HG03095 (cell line): Measurements from ENCODE around the gene ABLIM2.

ENCODE experiments used
- ATAC-seq: cut with Tn5 transposase; IDR thresholded peaks from one replicate; pipeline ENCODE4 v1.9.1; 2021; ENCODE audit warnings: moderate library complexity; ENCODE audit not compliant: unreplicated experiment

ABLIM2 gene

DNA sequence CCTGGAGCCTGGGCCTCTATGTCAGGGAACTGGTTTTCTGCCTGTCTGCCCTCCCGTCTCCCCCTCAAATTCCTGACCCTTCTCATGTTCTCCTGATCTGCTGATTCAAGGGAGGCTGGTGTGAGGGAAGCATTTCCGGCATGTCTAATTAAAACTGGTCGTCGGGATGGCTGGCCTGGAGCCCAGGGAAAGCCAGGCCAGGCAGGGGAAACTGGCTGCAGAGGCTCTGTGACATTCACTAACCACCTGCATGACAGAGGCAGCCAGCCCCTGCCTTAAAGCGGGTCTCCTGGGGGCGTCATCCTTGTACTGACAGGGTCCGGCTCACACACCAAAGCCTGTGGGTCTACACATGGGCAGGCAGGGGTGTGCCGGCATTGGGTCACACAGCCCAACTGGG is 35.2 kb downstream of the ABLIM2 start:
- ATAC-seq, result no peak

DNA sequence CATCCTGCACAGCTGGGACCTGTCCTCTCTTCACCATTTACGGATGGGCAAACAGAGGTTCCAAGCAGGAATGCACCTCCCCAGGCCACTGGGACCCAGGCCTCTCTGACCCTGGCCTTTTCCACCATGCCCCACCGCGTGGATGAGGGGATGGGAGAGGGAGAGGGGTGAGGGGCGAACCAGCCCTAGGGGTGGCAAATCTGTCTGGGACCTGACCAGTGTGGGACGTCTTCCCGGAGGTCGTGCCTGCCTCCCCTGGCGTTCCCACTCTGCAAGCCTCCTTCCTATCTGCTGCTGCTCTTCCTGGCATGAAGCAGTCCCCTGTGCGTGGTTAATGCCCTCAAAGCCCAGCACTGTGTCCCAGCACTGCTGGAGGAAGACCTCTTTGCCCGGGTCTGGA is 35.9 kb downstream of the ABLIM2 start:
- no peak for ATAC-seq

DNA sequence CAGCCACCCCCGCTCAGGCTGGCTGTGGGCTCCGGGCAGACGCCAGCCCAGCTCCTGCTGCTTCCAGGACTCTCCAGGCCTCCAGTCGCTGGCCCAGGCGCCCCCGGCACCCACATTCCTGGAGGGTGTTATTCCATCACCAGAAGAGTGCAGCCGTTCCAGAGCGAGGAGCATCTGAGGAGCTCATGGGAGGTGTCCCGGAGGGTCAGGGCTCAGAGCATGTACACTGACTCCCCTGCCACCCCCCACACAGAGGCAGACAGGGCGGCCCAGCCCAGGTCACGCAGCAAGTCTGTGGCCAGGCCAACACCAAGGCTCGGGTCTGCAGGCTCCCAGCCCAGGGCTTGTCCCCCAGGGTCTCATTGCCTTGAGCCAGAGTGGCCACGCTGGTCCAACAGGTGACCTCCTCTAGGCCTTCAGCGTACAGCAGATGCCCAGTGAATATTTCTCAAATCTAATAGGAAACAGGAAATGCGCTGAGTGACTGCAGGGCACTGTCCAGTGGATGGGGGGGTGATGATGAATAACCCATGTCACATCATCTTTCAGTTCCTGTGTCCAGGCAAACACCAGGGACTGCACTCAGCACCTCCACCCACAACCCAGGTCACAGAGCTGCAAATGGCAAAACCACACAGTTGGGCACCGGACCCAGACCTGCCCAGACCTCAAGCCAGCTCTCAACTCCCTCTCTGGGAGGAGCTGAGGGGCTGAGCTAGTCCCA is 37.2 kb downstream of the ABLIM2 start:
- no peak for ATAC-seq

DNA sequence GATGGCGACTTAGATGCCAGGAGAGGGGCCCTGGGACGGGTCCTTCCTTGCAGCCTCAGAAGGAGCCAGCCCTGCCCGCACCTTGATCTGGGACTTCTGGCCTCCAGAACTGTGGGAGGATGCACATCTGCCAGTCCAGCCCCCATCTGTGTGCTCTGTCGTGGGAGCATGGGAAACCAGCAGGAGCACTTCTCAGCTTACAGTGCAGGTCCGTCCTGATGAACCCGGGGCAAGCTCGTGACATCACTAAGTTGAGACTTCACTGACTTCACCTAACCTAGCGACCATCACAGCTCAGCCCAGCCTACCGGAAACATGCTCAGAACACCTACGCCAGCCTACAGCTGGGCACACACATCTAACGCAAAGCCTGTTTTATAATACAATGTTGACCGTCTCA is 38.1 kb downstream of the ABLIM2 start:
- no peak for ATAC-seq

DNA sequence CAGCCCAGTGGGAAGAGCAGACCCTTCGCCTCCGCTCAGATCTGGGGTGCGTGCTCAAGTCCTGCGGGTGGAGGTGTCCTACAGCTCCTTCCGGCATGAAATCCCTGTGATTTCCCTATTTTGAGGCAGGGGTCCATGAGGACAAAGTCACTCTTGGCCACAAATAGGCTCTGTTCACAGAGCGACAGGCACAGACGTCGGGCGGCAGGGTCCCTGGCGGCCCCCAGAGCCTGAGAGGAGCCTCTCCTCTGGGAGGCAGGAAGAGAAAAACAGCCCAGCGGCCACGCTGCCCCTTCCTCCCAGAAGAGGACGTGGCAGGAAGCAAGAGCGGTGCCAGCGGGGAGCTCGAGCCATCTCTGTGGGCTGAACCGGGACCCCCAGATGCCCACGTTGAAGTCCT is 38.7 kb downstream of the ABLIM2 start:
- no peak for ATAC-seq

DNA sequence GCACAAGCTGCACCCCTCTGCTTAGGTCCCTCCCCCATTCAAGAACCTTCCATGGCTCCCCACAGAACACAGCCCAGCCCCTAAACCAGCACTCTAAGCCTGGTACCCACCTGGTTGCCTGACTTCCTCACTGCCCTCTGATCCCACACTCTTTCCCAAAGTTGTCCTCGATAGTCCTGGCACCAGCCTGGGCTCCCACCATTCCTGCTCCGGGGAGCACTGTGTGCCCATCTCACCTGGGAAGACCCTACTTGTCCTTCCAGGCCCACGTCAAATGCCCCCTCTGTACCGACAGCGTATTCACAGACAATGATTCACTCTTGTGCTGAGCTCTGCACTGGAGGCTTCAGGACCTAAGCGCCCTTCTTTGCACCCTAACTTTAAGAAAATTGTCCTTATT is 40.1 kb downstream of the ABLIM2 start:
- ATAC-seq, result no peak

DNA sequence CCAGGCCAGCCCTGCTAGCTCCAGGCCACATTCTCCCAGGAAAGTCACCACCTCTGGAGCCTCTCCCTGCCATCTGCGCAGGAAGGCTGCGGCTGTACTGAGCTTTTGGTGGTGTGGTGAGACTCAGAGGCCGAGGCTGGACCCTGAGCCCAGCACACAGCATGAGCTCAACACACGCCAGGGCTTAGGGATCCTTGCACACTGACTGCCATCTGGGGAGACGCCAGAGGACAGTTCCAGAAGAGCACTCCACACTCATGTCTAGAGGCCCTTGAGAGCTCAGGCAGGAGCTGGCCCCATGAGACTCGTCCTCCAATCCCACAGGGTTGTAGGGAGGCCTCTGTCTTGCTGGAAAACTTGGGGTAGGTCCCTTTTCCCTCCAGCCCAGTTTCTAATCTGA is 40.6 kb downstream of the ABLIM2 start:
- no peak for ATAC-seq

DNA sequence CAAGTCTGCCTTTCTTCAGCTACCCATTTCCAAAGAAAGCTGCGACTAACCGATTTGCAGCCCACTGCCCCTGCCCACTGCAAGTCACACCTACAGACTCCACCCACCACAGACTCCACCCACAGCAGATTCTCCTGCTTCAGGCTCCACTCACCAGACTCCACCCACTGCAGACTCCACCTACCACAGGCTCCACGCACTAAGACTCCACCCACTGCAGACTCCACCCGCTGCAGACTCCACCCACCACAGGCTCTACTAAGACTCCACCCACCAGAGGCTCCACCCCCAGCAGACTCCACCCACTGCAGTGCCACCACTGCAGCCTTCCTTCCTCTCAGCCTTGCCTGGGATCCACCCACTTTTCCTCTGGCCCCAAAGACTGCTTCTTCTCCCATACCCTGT is 41.3 kb downstream of the ABLIM2 start:
- peak; percentile 63 for ATAC-seq

DNA sequence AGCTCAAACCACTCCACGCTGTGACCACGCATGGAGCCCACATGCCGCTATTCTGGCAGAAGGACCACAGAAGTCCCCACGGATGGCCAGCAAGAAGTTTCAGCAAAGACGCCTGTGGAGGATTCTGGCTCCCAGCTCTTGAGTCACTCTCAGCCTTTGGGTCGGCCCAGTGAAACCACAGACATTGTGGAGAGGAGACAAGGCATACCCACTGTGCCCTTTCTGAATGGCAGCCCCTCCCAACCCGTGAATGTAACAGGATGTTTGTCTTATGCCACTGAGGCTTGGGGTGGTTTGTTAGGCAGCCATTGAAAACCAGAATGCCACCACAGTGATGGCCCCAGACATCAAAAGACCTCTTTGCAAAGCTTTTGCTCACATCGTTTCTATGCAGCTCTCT is 42.7 kb downstream of the ABLIM2 start:
- no peak for ATAC-seq

DNA sequence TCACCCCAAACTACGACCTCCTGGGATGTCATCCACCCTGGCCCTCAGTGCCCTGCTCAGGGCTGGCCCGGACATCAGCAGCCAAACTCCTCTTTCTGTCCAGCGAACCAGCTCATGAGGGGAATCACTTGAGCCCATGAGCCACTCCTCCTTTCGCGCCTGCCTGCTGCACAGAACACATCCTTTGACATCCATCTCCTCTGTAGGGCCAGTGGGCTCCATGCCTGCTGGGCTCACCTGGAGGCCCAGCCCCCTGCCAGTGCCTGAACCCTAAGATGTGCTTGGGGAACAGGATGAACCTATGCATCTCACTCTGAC is 43.5 kb downstream of the ABLIM2 start:
- no peak for ATAC-seq

DNA sequence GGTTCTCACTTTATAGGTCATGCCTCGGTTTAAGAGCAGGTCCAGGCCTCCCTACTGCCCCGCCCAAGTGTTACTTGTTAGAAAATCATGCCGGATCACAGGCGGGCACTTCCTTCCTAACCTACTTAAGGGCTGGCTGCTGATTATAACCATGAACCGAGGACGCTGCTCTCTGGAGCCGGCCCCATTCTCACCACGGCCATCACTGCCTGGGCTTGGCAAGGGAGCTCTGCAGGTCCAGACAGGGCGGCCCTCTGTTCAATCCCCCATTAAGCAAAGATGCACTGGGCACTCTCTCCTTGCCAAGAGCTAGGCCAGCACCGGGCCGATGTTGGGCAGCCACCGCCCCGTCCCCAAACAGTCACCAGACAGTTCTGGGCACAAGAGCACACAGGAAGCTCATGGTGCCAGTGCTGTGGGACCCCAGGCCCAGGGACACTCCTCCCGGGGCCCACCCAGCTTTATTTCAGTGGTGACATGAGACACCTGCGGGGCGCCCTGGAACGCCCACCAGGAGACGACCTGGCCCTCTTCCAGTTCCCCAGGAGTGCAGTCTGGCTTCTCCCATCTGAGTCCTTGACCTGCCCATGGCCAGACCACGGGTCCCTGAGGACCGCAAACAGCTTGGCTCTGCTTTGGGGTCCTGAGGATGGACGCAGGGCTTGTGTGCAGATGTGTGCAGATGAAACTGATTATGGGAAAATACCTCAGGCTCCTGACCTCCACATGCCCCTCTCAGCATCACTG is 44.0 kb downstream of the ABLIM2 start:
- ATAC-seq, result no peak

DNA sequence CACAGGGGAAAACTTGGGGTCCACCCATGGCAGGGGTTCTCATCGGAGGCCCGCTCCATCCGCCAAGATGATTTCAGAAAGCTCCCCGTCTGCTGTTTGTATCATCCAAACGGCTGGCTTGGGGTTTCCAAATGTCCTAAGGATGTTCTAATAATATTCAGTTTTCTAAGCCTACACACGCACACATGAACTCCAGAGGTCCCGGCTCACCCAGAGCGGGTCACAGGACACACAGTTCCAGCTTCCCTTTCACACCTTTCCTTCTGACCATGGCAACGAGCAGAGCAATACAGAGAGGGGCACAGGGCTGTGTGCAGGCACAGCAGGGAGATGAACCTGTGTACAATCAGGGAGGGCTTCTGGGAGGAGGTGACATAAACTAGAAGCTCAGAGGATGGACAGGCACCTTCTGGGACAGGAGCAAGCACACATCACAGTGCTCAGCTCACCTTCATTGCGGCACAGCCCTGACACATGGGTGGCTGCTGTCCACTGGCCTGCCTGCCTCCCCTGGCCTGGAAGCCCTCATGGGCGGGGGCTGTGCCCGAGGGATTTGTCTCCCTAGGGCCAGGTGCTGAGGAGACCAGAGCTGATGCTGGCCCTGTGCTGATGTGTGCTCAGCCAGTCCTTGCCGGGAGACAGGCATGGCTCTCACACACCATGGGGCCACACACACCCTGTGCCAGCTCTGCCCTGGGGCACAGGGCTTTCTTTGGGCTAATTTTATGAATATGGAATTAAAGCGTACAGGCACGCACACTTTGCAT is 44.8 kb downstream of the ABLIM2 start:
- no peak for ATAC-seq

DNA sequence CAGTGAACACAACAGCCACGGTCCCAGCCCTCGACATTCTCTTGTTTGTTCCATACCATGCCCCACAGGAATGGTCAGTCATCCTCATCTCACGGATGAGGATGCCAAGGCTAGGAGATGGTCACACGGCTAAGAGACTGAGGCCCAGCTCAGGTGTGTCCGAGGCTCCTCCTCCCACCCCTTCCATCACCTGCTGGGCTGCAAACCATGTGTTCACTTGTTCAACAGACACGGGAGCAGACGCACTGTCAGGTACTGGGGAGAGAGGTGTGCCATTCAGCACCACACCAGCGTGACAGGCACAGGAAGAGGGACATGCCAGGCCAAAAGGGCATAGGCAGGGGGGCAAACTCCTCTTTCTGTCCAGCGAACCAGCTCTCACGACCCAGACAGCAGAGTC is 45.9 kb downstream of the ABLIM2 start:
- ATAC-seq, result no peak

DNA sequence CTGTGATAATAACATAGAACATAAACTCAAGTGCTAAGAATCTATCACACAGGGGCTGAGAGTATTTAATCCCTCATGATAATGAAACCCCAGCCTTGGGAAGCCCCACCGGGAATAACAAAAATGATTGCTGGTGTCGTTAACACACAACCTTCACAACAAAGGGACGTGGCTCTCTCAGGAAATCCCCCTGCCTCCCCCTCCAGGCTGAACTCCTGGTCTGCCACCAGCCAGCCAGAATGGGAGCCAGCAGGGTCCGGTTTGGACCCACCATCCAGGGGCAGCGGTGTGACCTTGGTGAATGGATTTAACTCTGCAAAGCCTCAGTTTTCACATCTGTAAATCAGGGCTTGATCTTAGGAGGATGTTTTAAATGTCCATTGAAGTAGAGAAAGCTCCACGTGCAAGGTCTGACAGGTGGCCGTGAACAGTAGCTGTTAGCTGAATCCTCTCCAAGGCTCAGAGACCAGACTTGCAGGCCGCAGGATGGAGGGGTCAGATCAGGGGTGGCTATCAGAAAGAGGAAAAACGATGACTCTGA is 46.5 kb downstream of the ABLIM2 start:
- no peak for ATAC-seq

DNA sequence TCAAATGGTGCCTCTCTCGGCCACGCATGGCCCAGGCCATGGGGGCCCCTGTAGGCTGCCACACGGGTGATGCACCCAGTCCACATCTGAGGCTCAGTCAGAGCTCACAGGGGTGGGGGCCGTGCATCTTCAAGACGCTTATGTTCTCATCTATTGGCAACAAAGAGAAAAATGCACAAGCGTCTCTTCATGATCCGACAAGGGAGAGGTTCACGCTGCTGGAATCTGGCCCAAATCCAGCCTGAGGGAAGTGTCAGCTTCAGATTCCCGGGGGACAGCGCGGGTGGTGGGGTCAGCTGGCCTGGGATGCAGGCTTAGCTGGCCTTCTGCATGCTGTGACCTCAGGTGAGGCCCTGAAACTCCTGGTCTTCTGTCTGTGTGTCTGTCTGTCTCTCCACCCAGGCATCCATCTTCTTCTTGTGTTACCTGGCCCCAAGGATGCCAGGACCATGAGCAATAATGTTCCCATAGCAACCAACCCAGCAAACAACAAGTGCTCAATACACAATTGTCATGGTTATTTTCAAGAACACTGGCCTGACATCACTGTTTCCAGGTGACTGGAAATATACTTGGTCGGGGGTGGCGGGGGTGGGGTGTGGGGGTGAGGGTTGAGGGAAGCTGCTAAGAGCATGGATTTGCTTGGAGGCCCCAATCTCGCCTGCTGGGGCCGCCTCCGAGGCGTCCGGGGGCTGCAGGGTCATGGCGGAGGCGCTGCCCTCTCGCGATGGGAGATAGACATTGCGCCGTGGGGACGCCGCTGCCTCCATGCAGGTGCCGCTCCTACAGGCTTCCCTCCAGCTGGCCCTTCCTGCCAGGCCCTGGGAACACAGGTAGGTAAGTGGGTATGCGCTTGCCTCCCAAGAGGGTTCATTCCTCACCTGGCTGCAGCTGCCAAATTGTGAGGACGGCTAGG is 48.3 kb downstream of the ABLIM2 start:
- ATAC-seq, result no peak

DNA sequence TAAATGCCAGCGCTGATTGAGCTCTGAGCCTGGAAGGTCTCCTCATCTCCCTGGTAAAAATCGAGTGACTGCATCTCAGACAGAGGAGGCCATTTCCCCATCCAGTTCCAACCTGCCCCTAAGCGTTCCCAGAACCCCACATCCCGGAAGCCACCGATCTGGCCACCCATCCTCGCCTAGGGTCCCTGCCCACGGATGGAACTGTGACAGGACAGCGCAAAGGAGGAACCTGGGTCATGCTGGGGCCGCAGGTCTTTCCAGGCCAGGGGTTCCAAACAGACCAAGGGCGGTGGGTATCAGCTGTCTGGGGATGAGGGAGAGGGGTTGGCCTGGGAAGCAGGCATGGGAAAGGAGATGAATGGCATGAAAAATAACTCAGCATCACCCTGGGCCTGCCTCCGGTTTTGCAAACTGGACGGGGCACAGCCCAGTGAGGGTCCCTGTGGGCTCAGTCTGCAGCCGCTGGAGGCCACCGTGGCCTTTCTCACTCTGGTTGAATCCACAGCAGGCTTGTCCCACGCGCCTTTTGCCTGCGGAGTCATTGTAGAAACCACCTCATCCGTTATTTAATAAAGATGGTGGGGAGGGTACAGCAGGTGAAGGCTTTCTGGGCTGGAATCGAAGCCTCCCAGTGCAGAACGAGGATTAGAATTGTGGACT is 49.1 kb downstream of the ABLIM2 start:
- ATAC-seq, result no peak

DNA sequence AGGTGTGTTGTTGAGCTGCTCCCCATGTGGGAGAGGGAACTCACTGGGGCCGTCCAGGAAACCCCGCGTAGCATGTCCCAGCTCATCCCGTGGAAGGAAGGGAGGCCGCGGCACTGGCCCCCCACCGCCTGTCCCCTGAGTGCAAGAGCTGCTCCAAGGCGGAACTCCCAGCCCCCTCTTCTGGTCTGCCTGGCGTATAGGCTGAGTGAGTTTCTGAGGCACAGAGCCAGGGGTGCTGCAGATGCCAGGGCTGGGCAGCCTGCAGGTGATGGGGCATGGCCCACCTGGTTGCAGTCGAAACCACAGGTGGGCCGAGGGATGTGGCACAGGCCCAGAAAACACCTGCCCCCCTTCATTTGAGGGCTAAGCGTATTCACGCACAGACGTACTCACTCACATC is 49.6 kb downstream of the ABLIM2 start:
- ATAC-seq, result no peak

DNA sequence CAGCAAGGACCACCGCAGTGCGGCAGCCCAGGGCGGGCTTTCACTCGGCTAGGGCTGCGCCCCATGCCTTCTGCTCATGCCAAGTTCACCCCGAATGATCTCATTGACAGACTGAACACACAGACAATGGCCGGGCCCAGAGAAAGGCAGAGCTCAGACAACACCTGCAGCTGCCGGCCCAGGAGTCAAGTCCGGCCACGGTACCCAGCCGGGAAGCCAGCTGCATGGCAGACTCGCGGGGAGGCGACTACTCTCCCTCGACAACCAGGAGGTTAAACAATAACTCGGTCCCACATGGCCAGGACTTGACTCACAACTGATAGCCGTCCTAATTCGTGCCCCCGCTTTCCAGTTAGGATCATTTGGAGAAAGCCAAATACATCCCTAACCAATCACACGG is 50.4 kb downstream of the ABLIM2 start:
- no peak for ATAC-seq

DNA sequence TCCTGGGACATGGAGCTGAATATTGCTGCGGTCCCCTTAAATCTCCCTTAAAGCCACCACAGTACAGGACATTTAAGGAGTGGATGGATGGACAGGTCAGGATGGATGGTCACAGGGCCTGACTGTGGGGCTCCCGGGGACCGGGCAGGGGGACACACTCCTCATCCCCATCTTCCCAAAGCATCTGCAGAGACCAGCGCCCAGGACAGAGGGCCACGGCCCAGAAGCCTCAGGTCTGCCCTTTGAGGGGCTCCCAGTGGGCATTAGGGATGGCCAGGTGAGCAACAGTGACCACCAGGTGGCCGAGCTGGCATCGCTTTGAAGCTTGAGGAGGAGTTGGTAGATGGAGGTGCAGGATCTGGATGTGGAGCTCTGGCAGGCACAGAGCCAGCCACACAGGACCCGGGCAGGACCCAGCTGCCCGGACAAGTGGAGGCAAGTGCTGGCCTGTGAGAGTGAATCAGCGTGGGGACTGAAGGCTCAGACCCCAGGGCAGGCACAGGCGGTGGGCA is 51.4 kb downstream of the ABLIM2 start:
- no peak for ATAC-seq

DNA sequence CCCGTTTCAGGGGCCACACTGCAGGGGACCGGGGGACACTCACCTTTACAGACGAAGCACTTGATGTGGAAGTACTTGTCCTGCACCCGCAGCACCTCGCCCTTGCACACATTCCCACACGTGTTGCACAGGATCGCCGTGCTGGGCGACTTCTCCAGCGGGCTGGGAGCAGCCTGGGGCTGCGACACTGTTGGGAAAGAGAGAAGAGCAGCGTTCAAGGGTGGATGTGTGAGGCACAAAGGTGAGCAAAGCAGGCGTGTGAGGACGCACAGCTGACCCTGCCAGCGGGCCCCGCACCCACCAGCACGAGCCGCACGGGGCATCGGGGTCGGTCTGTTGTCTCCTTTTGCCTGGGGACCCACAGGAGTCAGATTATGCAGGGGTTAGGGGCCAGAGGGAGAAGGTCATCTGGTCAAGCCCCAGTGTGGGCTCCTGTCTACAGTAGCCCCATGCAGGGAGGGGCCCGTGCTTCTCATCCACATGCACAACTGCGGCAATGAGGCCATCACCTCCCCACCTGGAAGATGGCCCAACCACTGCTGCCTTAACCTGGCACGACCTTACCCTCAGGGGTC is 52.1 kb downstream of the ABLIM2 start:
- ATAC-seq, result no peak
